Measurements from ENCODE around the gene CFAP251. TPM values are rescaled to one million over a fixed set of nuclear protein-coding genes. Genes with fewer than 3 reads are reported as not detected.

Gene CFAP251
- total and polyA plus RNA-seq, 2 of the 13 experiments (the other 11 are each of a cell fraction or from before 2014, with no cell fraction given), result 0.30 to 0.42 TPM

DNA sequence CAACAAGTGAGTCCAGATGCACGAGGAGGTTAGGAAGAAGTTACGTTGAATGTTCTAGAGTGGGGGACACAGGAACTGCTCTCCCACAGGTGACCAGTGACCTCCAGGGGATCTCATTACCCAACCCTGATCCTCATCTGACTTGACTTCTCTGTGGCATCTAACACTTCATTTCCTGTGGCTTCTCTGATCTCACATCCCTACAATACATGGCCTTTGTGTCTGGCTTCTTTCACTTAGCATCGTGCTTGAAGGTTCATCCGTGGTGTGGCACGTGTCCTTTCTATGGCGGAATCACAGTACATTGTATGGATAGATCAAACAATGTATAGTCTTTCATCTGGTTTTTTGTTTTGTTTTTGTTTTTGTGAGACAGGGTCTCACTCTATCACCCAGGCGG, 19.3 kb downstream of the CFAP251 start:
- BruUV-seq (replicated peaks), result no TSS peak
- H3K4me2 ChIP-seq (ENCODE audit: low read depth, low read length), result no peak overlapping the region
- no peak for ATAC-seq
- H4K20me1 ChIP-seq (ENCODE audit: insufficient read depth, low read length), result no peaks in the 10 kb centered on the region
- DNase-seq (ENCODE audit: low spot score), result no peak
- H2AFZ ChIP-seq (ENCODE audit: low read length), result no peak overlapping the region
- H3K4me3 ChIP-seq (replicated peaks in 1 of 3; ENCODE audit: insufficient read depth in 1 of 3, low read depth in 2 of 3, low read length in 3 of 3), result no peak overlapping the region
- CTCF ChIA-PET (ENCODE audit: low intra/inter-chr PET ratio, low total read pairs), result no interaction called here
- 85% methylated on average over 7 of the region's 7 CpGs for WGBS (ENCODE audit: low lambda C conversion rate)
- in situ Hi-C loops (cut with HindIII; ENCODE audit: extremely low pct_ligation_motif_present, low pct_unique_long_range_greater_than_20kb), result no loop called here
- H3K9ac ChIP-seq (ENCODE audit: insufficient read depth, low read depth, low read length), result no peak overlapping the region
- no peaks in the 10 kb centered on the region for H3K27me3 ChIP-seq (ENCODE audit: control insufficient read depth in 1 of 2, insufficient read depth in 2 of 2, low read length in 2 of 2)
- H3K79me2 ChIP-seq (ENCODE audit: insufficient read depth, low read length), result no peaks in the 10 kb centered on the region
- H3K9me3 ChIP-seq (ENCODE audit: low read length), result no peaks in the 10 kb centered on the region
- H3K4me1 ChIP-seq (ENCODE audit: insufficient read depth, low read length), result peaks cover 11% of the 10 kb centered on the region
- H3K36me3 ChIP-seq (replicated peaks in 1 of 2; ENCODE audit: control insufficient read depth in 1 of 2, insufficient read depth in 2 of 2, low read length in 2 of 2), result no peaks in the 10 kb centered on the region; a peak in 1 of 5 replicates
- POLR2A ChIA-PET, result no interaction called here
- intact Hi-C loops (cut with micrococcal nuclease; ENCODE audit: unreplicated experiment), result no loop called here
- no peak for FAIRE-seq
- H3K27ac ChIP-seq (ENCODE audit: extremely low read length, insufficient read depth, low read length), result no peak overlapping the region
- TF ChIP-seq, protein P1, sequence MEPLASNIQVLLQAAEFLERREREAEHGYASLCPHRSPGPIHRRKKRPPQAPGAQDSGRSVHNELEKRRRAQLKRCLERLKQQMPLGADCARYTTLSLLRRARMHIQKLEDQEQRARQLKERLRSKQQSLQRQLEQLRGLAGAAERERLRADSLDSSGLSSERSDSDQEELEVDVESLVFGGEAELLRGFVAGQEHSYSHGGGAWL (CRISPR knock-in tag; IDR thresholded peaks at IDR 0.05), result no peak
- no peak for TF ChIP-seq TCF7L2 (IDR thresholded peaks at IDR 0.05; ENCODE audit: low read depth, low read length)
- no peak for TF ChIP-seq BHLHE40 (IDR thresholded peaks at IDR 0.05; ENCODE audit: low read length)
- TF ChIP-seq TEAD3 (CRISPR knock-in tag; optimal IDR thresholded peaks at IDR 0.05; ENCODE audit: borderline replicate concordance), result no peak
- no peak for TF ChIP-seq SOX13 (IDR thresholded peaks at IDR 0.05)
- TF ChIP-seq SOX13 (CRISPR knock-in tag; conservative IDR thresholded peaks at IDR 0.05 in 1 of 2, IDR thresholded peaks at IDR 0.05 in 1 of 2), result no peak
- no peak for TF ChIP-seq RAD51 (IDR thresholded peaks at IDR 0.05; ENCODE audit: borderline replicate concordance)
- no peak for TF ChIP-seq ZNF891 (CRISPR knock-in tag; IDR thresholded peaks at IDR 0.05)
- TF ChIP-seq CREB1 (IDR thresholded peaks at IDR 0.05), result no peak
- TF ChIP-seq CREB1 (CRISPR knock-in tag; IDR thresholded peaks at IDR 0.05), result no peak
- TF ChIP-seq, protein P2, sequence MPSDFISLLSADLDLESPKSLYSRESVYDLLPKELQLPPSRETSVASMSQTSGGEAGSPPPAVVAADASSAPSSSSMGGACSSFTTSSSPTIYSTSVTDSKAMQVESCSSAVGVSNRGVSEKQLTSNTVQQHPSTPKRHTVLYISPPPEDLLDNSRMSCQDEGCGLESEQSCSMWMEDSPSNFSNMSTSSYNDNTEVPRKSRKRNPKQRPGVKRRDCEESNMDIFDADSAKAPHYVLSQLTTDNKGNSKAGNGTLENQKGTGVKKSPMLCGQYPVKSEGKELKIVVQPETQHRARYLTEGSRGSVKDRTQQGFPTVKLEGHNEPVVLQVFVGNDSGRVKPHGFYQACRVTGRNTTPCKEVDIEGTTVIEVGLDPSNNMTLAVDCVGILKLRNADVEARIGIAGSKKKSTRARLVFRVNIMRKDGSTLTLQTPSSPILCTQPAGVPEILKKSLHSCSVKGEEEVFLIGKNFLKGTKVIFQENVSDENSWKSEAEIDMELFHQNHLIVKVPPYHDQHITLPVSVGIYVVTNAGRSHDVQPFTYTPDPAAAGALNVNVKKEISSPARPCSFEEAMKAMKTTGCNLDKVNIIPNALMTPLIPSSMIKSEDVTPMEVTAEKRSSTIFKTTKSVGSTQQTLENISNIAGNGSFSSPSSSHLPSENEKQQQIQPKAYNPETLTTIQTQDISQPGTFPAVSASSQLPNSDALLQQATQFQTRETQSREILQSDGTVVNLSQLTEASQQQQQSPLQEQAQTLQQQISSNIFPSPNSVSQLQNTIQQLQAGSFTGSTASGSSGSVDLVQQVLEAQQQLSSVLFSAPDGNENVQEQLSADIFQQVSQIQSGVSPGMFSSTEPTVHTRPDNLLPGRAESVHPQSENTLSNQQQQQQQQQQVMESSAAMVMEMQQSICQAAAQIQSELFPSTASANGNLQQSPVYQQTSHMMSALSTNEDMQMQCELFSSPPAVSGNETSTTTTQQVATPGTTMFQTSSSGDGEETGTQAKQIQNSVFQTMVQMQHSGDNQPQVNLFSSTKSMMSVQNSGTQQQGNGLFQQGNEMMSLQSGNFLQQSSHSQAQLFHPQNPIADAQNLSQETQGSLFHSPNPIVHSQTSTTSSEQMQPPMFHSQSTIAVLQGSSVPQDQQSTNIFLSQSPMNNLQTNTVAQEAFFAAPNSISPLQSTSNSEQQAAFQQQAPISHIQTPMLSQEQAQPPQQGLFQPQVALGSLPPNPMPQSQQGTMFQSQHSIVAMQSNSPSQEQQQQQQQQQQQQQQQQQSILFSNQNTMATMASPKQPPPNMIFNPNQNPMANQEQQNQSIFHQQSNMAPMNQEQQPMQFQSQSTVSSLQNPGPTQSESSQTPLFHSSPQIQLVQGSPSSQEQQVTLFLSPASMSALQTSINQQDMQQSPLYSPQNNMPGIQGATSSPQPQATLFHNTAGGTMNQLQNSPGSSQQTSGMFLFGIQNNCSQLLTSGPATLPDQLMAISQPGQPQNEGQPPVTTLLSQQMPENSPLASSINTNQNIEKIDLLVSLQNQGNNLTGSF (CRISPR knock-in tag; IDR thresholded peaks at IDR 0.05), result no peak
- TF ChIP-seq, protein P3, sequence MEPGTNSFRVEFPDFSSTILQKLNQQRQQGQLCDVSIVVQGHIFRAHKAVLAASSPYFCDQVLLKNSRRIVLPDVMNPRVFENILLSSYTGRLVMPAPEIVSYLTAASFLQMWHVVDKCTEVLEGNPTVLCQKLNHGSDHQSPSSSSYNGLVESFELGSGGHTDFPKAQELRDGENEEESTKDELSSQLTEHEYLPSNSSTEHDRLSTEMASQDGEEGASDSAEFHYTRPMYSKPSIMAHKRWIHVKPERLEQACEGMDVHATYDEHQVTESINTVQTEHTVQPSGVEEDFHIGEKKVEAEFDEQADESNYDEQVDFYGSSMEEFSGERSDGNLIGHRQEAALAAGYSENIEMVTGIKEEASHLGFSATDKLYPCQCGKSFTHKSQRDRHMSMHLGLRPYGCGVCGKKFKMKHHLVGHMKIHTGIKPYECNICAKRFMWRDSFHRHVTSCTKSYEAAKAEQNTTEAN (CRISPR knock-in tag; conservative IDR thresholded peaks at IDR 0.05), result no peak
- TF ChIP-seq ZNF747 (CRISPR knock-in tag; IDR thresholded peaks at IDR 0.05; ENCODE audit: borderline replicate concordance), result no peak
- TF ChIP-seq, protein P4, sequence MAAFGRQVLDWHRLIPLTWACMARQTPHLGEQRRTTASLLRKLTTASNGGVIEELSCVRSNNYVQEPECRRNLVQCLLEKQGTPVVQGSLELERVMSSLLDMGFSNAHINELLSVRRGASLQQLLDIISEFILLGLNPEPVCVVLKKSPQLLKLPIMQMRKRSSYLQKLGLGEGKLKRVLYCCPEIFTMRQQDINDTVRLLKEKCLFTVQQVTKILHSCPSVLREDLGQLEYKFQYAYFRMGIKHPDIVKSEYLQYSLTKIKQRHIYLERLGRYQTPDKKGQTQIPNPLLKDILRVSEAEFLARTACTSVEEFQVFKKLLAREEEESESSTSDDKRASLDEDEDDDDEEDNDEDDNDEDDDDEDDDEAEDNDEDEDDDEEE (CRISPR knock-in tag; IDR thresholded peaks at IDR 0.05), result no peak
- no peak for TF ChIP-seq GABPA (IDR thresholded peaks at IDR 0.05; ENCODE audit: low read depth, low read length)
- TF ChIP-seq GABPA (CRISPR knock-in tag; IDR thresholded peaks at IDR 0.05; ENCODE audit: low read depth), result no peak
- TF ChIP-seq THAP11 (CRISPR knock-in tag; IDR thresholded peaks at IDR 0.05), result no peak
- TF ChIP-seq ZNF530 (CRISPR knock-in tag; IDR thresholded peaks at IDR 0.05; ENCODE audit: low read depth), result no peak
- no peak for TF ChIP-seq ZEB1 (IDR thresholded peaks at IDR 0.05; ENCODE audit: insufficient replicate concordance, low read depth)
- TF ChIP-seq ZNF12 (CRISPR knock-in tag; IDR thresholded peaks at IDR 0.05), result no peak
- TF ChIP-seq POLR2G (IDR thresholded peaks at IDR 0.05; ENCODE audit: low read depth, low read length), result no peak
